Measurements from ENCODE around the gene KCTD2.
"Not testable (repeated sequence)": the region's sequence is repeated elsewhere in the genome, so short reads cannot be mapped to it uniquely, and the experiment has no call there.

The KCTD2 gene

DNA sequence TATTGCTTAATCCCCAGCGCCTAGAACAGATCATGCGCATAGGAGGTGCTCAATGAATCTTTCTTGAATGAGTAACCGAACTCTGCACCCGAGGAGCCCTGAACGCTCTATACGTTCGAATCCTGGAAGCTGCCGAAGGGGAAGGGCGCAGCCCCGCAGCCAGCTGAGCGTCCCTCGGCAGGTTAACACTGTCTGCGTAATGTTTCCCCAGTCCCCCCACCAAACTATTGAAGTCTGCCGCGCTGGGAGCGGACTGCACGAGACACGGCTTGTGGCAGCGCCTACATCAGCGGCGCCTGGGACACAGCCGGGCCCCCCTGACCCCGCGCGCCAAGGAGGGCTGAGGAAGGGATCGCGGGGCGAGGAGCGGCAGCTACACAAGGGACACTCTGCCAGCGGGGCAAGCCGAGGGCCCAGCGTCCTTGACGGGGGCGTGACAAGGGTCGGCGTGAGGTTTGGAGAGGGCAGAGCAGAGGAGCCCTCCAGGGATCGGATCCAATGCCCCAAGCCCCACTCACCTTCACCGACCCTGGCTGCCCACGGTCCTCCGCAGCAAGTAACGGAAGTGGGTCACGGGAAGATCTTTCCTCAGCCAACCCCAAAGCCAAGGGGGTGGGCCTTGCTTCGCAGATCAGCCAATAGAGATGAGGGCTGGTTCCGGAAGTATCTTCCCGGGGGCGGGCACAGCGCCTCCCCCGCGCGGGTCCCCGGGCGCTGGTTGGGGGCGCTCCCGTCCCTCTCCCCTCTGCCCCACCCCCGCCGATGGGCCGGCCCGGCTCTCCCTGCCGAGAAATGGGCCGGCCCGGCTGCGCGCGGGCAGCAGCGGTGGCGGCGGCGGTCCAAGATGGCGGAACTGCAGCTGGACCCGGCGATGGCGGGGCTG lies at the start of gene KCTD2, which contains the start of gene ATP5PD:
Gene KCTD2, plus strand, starts transcription at position 819 of the 883 bp plus-strand sequence. Its CDS starts 26 bp downstream, at position 845.
Gene ATP5PD, minus strand, starts transcription at position 563 of the 883 bp plus-strand sequence. CDS start 4,319 bp downstream, outside the sequence.
- DNase-seq = peak; percentile 88

DNA sequence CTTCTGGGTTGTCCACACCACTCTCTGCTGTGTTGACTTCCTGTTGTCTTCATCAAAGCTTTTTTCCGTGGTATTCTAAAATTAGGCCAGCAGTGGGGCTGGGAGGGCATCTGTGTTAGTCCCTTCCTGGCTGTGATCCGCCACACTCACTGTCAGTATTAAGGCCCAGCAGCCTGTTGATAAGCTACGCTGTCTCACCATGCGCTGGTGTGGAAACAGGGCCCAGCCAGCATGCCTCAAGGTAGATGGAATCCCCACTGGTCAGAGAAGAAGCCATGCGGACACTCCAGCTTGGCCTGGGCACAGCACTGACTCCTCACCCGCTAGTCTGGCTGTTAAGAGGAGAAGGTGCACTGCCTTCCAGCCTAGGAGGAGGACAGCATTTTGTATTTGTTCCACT lies 48.2 kb upstream of the KCTD2 start:
- DNase-seq = no peak

GRCh38 chr17:74999523-74999922 lies 47.5 kb upstream of the KCTD2 start:
- no peak for DNase-seq

GRCh38 chr17:75001915-75002843 lies 44.8 kb upstream of the KCTD2 start:
- DNase-seq = no peak

- no peak for DNase-seq
Measured at GRCh38 chr17:75003070-75003956, 43.7 kb upstream of the KCTD2 start.

DNA sequence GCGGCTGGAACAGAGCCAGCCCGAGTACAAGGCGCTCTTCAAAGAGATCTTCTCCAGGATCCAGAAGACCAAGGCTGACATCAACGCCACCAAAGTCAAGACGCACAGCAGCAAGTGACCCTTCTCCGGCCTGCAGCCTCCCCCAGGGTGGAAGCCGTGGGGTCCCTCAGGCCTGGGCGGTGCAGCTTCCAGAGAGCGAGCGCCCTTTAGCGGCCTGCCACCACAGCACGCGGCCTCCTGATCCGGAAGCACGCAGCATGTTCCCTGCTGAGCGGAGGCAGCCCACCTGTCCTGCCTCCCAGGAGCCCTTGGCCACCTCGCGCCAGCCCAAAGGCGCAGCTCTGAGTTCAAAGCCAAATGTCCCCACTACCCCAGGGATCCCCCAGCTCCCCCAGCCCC lies 43.1 kb upstream of the KCTD2 start:
- no peak for DNase-seq

DNA sequence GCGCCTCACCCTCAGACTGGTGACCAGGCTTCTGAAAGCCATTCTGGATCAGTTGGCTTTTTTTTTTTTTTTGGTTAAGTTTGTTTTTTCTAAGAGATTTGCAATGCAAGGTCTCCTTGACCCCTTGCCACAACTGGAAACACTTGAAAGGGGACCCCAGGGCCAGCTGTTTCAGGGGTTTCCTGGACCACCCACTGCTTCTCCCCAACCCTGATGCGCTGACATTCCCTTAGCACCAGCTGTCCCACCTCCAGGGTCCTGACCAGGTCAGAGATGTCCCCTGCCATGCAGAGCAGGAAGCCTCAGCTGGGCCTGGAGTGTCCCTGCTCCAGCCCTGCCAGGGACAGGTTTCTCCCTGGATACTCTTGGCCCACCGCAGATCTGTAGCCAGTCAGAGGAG lies 42.7 kb upstream of the KCTD2 start:
- DNase-seq = no peak

- no peak for DNase-seq
Measured at GRCh38 chr17:75005291-75005690, 41.7 kb upstream of the KCTD2 start.

- not testable (repeated sequence) for DNase-seq
Measured at GRCh38 chr17:75006084-75006483, 40.9 kb upstream of the KCTD2 start.

DNA sequence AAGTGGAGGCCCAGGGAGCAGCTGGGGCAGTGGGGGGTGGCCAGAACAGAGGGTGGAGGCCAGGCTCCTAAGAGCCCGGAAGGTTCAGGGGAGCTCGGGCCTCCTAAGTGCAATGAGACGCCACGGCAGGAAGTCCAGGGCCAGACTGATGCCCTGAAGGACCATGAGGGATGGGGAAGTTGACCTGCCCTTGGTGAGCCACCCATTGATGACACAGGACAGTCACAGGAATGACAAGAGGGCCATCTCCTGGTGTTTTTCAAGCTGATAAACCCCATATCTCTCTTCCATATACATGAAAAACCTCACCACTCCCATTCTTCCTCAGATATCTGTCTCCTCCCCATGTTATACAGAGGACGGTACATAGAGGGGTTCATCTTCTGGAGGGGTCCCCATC lies 40.4 kb upstream of the KCTD2 start:
- no peak for DNase-seq

GRCh38 chr17:75008373-75008772 lies 38.7 kb upstream of the KCTD2 start:
- peak; percentile 74 for DNase-seq

DNA sequence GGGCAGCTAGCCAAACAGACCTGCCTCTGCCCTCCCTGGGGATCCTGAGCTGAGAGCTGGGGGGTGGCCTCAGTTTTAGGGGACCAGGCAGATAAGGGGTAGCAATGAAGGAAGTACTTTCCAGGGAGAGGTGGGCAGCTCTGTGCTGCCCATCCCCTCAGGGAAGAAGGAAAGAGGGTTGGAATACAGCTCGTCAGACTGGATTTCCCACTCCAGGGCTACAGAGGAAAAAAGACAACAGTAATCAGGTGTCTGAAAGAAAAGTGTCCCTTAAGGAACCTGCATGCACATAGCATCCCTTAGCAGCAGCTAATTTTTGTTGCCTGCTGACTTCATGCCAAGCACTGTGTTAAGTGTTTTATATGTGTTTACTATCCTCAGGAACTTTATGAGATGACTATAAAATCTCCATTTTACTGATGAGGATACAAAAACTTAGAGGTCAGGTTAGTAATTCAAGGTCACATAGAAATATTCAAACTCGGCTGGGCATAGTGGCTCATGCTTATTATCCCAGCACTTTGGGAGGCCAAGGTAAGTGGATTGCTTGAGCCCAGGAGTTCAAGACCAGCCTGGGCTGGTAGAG lies 37.8 kb upstream of the KCTD2 start:
- DNase-seq = no peak

GRCh38 chr17:75010683-75011400 lies 36.2 kb upstream of the KCTD2 start:
- peak; percentile 85 for DNase-seq

- DNase-seq = peak; percentile 9
Measured at GRCh38 chr17:75011401-75012095, 35.5 kb upstream of the KCTD2 start.

DNA sequence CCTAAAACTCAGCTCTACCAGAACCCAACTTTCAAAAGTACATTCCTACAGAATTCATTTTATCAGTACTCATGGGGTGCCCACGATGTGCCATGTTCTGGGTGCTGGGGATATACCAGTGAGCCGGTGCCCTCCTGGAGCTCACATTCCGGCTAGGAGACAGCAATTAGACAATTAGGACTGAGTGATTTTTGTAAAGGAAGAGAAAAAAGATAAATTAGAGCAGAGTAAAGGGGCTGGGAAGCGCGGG lies 35.0 kb upstream of the KCTD2 start:
- DNase-seq = no peak

DNA sequence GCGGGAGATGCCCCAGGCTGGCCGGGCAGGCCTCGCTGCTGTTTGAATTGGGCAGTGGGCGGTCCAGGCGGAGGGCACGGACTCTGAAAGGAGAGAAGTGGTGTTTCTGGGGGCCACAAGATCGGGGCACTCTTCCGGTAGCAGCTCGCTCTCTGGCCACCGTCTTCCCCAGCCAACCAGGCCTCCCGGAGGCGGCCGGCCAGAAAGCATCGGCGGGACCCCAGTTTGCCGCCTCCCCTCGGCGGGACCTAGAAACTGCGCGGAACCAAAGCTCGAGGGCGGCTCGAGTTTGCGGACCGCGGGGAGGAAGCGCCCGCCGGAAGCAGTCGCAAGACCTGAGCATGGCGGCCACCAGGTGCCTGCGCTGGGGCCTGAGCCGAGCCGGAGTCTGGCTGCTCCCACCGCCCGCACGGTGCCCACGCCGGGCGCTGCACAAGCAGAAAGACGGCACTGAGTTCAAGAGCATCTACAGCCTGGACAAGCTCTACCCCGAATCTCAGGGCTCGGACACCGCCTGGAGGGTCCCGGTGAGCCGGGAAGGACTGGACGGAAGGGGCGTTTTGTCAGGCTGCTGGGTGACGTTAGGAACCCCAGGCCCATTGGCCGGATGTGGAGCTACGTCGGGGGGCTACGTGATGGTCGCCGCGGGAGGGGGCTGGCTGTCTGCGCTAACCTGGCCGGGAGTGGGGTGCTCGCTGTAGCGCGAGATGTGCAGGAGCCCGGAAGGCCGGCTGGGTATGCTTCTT lies 34.5 kb upstream of the KCTD2 start, which contains the start of gene MRPL58:
Gene MRPL58, plus strand, starts transcription at position 325 of the 746 bp plus-strand sequence. Its CDS starts 17 bp downstream, at position 342.
- DNase-seq = peak; percentile 73

DNA sequence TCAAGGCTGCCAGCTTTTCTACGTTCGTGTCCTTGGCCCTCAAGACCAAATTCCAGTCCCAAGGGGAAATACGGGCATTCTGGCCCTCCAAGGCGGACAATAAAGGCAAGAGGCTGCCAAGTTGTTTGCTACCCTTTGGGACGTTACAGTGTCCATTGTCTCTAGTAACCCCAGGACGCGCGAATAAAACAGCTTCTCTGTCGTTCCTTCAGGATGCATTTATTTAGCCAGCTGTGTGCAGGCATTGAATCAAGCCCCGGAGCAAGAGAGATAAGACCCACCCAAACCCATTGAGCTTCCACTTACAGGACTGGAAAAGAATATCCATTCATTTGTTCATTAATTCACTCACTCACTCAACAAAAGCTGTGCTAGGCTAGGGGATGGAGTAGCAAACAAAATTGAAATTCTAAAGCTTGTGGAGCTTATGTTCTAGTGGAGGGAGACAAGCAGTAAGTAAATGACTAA lies 33.9 kb upstream of the KCTD2 start:
- no peak for DNase-seq

- no peak for DNase-seq
Measured at GRCh38 chr17:75019146-75019545, 27.9 kb upstream of the KCTD2 start.

- DNase-seq = no peak
Measured at GRCh38 chr17:75019710-75020109, 27.3 kb upstream of the KCTD2 start.
